ENCODE results near the gene ZDHHC14.

DNA sequence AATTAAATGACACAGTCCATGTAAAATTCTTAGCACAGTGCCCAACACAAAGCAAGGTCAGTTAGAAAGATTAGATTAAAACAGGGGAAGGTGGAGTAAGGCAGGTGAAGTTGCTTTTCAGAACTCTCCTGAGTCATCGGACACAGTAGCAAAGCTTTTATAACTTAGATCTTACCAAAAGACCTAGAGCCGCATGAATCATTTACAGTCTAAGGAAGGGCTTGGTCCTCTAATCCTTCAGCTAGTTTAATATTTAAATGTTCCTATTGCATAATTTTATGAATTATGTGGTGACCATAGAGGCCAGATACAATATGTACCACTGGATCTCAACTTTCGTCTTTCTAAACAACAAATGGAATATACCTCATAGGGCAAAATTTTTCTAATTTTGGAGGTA lies 240.0 kb downstream of the ZDHHC14 start:
- TF ChIP-seq POLR2A (IDR thresholded peaks at IDR 0.05; ENCODE audit: low read length) (no peak), GATA1 (IDR thresholded peaks at IDR 0.05; ENCODE audit: low read depth, low read length) (no peak)
